Esophagus squamous epithelium (tissue), 5 donors: ENCODE data around the gene LACRT. TPM values are rescaled to one million over a fixed set of nuclear protein-coding genes. Genes with fewer than 3 reads are reported as not detected.

Experiments used
- DNase-seq: peaks from one replicate; lab custom pipeline; 2025; lab: John Stamatoyannopoulos, UW
- H3K27ac ChIP-seq, 4 donors: fragments of 200-600 bp; sonication (generic); one replicate each; pipeline ENCODE4 v1.5.1; 2016 to 2019; ENCODE audit warnings: mild to moderate bottlenecking in 1 of 4
- H3K27me3 ChIP-seq, 4 donors: fragments of 200-600 bp; sonication (generic); 1 replicate in 3 of 4; 2 replicates in 1 of 4; pipeline versions ENCODE4 v1.5.1 to v1.6.0; 2017 to 2021; ENCODE audit warnings: antibody characterized with exemption in 1 of 4
- H3K36me3 ChIP-seq, 3 donors: fragments of 200-600 bp; sonication (generic); one replicate each; pipeline ENCODE4 v1.5.1; 2016 to 2019
- H3K4me1 ChIP-seq, 3 donors: fragments of 200-600 bp; sonication (generic); one replicate each; pipeline ENCODE4 v1.5.1; 2017 to 2019
- H3K4me3 ChIP-seq, 4 donors: fragments of 200-600 bp; sonication (generic); 1 replicate in 3 of 4; 2 replicates in 1 of 4; pipeline ENCODE4 v1.5.1; 2016 to 2019; ENCODE audit warnings: mild to moderate bottlenecking in 2 of 4, moderate library complexity in 1 of 4
- H3K9me3 ChIP-seq, 3 donors: fragments of 200-600 bp; sonication (generic); one replicate each; pipeline ENCODE4 v1.5.1; 2016 to 2019
- POLR2A ChIP-seq, 4 donors: fragments of 450-650 bp; IDR thresholded peaks; one replicate each; pipeline ENCODE4 v1.6.1; 2017; ENCODE audit warnings: antibody characterized with exemption in 4 of 4, mild to moderate bottlenecking in 4 of 4, moderate library complexity in 3 of 4
- WGBS, 2 donors: methylation state at CpG; one replicate each; pipeline ENCODE4 v1.1.5; 2018; 5-methylcytosine and 5-hydroxymethylcytosine counted together
- intact Hi-C: fragments of 100-400 bp; cut with DNase I; formaldehyde crosslinking; loops from one replicate; pipeline ENCODE4 v1.15.0; 2022
- total RNA-seq, 4 donors: library from RNA; depleted of rRNA; stranded (reverse); fragments of >200 nt; gene quantifications; one replicate each; pipeline ENCODE4 v1.1.0, GENCODE V29; 2016
- TF ChIP-seq, protein P1 (sequence below), 6 experiments: fragments of 450-650 bp in 4 of 6; fragments of 200-600 bp in 2 of 6; sonication (generic) in 2 of 6; IDR thresholded peaks; one replicate each; pipeline ENCODE4 v1.5.1; 2016 to 2019; ENCODE audit warnings: antibody characterized with exemption in 6 of 6, mild to moderate bottlenecking in 4 of 6, moderate library complexity in 4 of 6
- donor health status: DM: yes; HTN: yes; CAD: no.

LACRT gene
- total RNA-seq, 4 donors from 2014 or later = not detected

DNA sequence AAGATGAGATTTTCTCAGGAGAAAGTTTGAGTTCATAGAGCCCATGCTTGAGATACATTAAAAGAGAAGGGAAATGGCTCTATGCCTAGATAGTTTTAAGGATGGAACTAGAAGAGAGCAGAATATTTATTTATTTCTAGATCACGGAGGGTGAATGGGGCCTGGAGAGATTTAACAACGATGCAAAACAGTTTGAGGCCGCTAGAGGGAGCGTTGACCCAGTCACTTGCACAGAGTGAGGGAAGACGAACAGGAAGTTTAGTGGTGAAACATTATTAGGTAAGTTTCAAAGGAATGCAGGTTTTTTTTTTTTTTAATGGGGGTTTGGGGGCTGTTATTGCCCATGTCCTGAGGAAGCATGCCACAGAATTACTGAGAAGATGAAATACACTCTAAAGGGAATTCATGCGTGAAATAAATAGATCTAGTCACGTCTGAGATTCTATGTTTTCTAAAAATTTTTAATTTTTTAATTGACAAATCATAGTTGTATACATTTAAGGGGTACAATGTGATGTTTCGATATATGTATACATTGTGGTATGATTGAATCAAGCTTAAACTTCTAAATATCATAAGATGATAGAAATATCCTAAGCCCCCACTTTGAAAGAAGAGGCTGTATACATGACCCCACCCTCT is 31.4 kb downstream of the LACRT start:
- H3K4me1 ChIP-seq = no peaks in the 10 kb centered on the region
- no peaks in the 10 kb centered on the region for H3K9me3 ChIP-seq
- no peak for DNase-seq
- 14 to 27% methylated on average over 7 to 8 of the region's 8 CpGs for WGBS, 2 donors
- no peak overlapping the region for H3K27ac ChIP-seq
- H3K36me3 ChIP-seq = no peaks in the 10 kb centered on the region
- intact Hi-C loops = no loop called here
- H3K27me3 ChIP-seq = peaks cover 0 to 11% (median 0%) of the 10 kb centered on the region in 4 donors
- H3K4me3 ChIP-seq = no peak overlapping the region
- TF ChIP-seq, protein P1, sequence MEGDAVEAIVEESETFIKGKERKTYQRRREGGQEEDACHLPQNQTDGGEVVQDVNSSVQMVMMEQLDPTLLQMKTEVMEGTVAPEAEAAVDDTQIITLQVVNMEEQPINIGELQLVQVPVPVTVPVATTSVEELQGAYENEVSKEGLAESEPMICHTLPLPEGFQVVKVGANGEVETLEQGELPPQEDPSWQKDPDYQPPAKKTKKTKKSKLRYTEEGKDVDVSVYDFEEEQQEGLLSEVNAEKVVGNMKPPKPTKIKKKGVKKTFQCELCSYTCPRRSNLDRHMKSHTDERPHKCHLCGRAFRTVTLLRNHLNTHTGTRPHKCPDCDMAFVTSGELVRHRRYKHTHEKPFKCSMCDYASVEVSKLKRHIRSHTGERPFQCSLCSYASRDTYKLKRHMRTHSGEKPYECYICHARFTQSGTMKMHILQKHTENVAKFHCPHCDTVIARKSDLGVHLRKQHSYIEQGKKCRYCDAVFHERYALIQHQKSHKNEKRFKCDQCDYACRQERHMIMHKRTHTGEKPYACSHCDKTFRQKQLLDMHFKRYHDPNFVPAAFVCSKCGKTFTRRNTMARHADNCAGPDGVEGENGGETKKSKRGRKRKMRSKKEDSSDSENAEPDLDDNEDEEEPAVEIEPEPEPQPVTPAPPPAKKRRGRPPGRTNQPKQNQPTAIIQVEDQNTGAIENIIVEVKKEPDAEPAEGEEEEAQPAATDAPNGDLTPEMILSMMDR (IDR thresholded peaks at IDR 0.05) = peak; percentile 37 to 71 (median 60)
- no peak for TF ChIP-seq POLR2A (IDR thresholded peaks at IDR 0.05)

DNA sequence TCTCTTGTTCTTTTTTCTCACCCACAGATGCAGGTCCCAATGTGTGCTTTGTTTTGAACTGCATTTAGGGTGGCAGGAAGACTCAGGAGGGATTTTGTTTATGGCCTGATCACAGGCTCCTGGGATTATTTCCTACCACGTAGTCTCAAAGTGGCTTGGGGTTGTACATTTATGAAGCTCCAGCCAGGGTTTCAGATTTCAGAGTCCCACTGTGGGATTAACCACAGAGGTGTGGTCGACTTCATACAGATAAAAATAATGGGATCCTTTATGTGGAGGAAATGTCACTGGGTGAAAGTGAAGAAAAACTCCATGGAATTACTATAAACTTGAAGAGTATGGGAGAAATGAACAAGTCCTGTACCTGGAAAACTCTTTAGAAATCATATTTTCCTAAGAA is 32.0 kb downstream of the LACRT start:
- 9 to 33% methylated on average over 1 to 2 of the region's 2 CpGs for WGBS, 2 donors
- Histone ChIP-seq H3K36me3 (no peaks in the 10 kb centered on the region), H3K9me3 (no peaks in the 10 kb centered on the region), H3K27me3 (peaks cover 0 to 9% (median 0%) of the 10 kb centered on the region in 4 donors), H3K4me1 (no peaks in the 10 kb centered on the region), H3K27ac (no peak overlapping the region), H3K4me3 (no peak overlapping the region)
- intact Hi-C loops = no loop called here
- DNase-seq = no peak
- TF ChIP-seq, protein P1 (IDR thresholded peaks at IDR 0.05) = no peak
- TF ChIP-seq POLR2A (IDR thresholded peaks at IDR 0.05) = no peak

DNA sequence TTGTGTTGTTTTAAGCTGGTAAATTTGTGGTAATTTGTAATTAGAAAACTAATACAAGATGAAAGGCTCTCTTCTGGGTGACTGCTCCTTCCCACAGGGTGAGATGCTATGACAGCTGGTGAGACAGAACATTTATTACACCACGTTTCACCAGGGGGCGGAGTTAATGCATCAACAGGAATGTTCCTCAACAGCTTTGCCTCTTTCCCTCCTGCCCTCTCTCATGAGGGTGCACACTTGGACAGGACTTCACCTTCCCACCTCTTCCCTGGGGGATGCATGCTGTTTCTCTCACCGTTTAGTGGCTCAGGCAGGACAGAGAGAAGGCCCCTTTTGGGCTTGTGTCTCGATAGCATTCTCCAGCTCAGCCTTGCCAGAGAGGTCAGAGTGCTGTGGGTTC is 32.9 kb downstream of the LACRT start:
- DNase-seq = no peak
- no peaks in the 10 kb centered on the region for H3K4me1 ChIP-seq
- no peak overlapping the region for H3K27ac ChIP-seq
- 50 to 52% methylated on average over 4 of the region's 4 CpGs for WGBS, 2 donors
- intact Hi-C loops = no loop called here
- H3K9me3 ChIP-seq = no peaks in the 10 kb centered on the region
- TF ChIP-seq, protein P1 (IDR thresholded peaks at IDR 0.05) = no peak
- TF ChIP-seq POLR2A (IDR thresholded peaks at IDR 0.05) = no peak
- H3K4me3 ChIP-seq = no peak overlapping the region
- peaks cover 0 to 4% (median 0%) of the 10 kb centered on the region in 4 donors for H3K27me3 ChIP-seq
- H3K36me3 ChIP-seq = no peaks in the 10 kb centered on the region

DNA sequence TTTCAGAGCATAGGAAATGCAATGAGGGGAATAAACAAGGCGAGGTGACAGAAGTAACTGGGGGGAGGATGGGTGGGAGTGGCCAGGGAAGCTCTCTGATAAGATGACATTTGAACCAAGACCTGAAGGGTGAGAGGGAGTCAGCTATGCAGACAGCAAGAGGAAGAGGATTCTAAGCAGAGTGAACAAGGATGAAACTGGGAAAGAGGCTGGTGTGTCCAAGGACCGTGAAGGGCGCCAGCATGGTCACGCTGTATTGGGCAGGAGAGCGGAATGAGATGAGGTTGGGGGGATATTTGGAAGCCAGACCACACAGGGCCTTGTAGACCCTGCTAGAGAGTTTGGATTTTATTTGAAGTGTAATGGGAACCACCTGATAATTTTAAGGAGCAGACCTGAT is 35.7 kb downstream of the LACRT start:
- TF ChIP-seq POLR2A (IDR thresholded peaks at IDR 0.05) = no peak
- TF ChIP-seq, protein P1 (IDR thresholded peaks at IDR 0.05) = no peak
- intact Hi-C loops = no loop called here
- no peaks in the 10 kb centered on the region for H3K9me3 ChIP-seq
- no peak overlapping the region for H3K4me3 ChIP-seq
- DNase-seq = no peak
- H3K4me1 ChIP-seq = no peaks in the 10 kb centered on the region
- H3K27me3 ChIP-seq = peaks cover 0 to 4% (median 0%) of the 10 kb centered on the region in 4 donors
- no peaks in the 10 kb centered on the region for H3K36me3 ChIP-seq
- no peak overlapping the region for H3K27ac ChIP-seq
- 79 to 80% methylated on average over 5 of the region's 5 CpGs for WGBS, 2 donors

DNA sequence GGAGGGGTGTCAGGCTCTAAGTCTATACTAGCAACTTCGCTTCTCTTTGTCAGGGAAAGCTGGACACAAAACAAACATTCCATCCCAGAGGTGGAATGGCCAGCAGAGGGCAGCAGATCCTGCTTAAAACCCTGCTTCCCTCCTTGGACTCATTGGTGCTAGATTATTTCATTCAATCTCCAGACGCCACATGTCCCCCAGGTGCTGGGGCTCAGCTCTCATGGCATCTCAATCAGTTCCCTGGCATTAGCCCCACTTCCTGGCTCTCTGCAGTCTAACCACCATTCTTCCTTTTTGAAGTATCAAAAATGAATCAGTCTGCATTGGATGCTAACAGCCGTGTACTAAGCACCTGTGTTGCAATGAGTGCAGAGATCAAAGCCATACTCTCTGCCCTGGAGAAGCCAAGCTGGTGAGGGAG is 38.2 kb downstream of the LACRT start:
- Histone ChIP-seq H3K4me1 (no peaks in the 10 kb centered on the region), H3K36me3 (no peaks in the 10 kb centered on the region), H3K27ac (no peak overlapping the region), H3K27me3 (peaks cover 0 to 14% (median 0%) of the 10 kb centered on the region in 4 donors), H3K4me3 (no peak overlapping the region), H3K9me3 (no peaks in the 10 kb centered on the region)
- intact Hi-C loops = no loop called here
- 28% methylated on average over 3 of the region's 3 CpGs for WGBS, 2 donors
- TF ChIP-seq POLR2A (IDR thresholded peaks at IDR 0.05) = no peak
- TF ChIP-seq, protein P1 (IDR thresholded peaks at IDR 0.05) = peak; percentile 51 to 83 (median 58)
- DNase-seq = no peak
